GM18520 (cell line): Measurements from ENCODE around the gene DHCR24.

Experiments used
- ATAC-seq: cut with Tn5 transposase; IDR thresholded peaks from one replicate; pipeline ENCODE4 v1.9.1; 2021; ENCODE audit not compliant: unreplicated experiment

DHCR24 gene

GRCh38 chr1:54846716-54847284, 40.2 kb downstream of the DHCR24 start:
- ATAC-seq, result no peak

DNA sequence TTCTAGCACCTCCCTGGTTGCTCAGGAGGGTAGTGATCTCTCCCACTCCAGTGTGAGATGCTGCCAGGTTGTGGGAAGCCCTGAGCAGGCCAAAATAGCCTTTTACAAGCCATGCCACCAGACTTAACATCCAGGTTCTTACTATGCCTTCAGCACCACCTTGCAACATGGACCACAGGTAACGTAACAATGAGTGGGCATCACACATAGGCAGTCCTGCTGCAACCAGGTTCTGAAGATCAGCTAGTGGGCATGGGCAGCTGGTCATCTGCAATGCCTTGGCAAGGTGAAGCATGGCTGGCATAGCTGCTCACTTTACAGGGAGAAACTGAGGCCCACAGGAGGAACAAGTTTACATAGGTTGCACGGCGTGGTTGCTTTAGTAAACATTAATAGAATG, 40.7 kb downstream of the DHCR24 start:
- ATAC-seq, result no peak

GRCh38 chr1:54845772-54846171, 41.2 kb downstream of the DHCR24 start:
- ATAC-seq, result no peak

GRCh38 chr1:54844564-54844963, 42.4 kb downstream of the DHCR24 start:
- no peak for ATAC-seq

DNA sequence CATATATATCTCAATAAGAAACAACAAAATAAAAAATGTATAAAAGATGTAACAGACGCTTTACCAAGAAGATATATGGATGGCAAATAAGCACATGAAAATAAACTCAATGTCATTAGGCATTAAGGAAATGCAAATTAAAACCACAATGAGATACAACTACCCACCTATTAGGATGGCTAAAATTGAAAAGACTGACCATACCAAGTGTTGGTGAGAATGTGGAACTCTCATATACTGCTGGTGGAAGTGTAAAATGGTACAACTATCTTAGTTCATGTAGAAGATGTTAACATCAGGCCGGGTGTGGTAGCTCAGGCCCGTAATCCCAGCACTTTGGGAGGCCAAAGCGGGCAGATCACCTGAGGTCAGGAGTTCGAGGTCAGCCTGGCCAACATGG, 43.5 kb downstream of the DHCR24 start:
- ATAC-seq, result no peak

GRCh38 chr1:54842963-54843362, 44.0 kb downstream of the DHCR24 start:
- no peak for ATAC-seq

DNA sequence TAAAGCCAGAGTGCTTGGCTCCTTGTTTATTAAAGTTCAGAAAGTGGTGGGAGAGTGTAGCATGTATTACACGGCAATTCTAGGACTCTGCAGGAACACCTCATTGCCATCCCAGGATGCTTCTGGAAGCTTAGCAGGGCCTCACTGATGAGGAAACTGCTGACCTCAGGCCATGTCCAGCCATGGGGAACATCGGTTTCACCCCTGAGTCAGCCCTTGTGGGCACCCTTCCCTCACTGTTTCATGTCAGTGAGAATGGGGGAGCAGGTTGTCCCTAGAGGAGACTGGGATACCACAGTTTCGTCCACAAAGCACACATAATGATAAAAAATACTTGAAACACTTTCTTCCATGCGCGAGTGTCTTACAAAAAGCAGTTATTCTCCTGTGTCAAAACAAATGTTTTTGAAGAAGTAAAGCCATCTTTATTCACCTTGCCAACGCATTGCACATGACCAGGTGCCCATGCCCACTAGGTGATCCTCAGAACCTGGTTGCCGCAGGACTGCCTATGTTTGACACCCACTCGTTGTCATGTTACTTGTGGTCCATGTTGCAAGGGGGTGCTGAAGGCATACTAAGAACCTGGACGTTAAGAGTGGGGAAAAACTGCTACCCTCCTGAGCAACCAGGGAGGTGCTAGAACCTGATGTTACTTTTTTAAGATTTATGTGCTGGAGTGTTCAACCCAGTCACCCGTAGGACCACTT, 44.6 kb downstream of the DHCR24 start:
- ATAC-seq, result no peak

GRCh38 chr1:54839824-54840223, 47.2 kb downstream of the DHCR24 start:
- no peak for ATAC-seq

GRCh38 chr1:54838565-54839180, 48.3 kb downstream of the DHCR24 start:
- ATAC-seq, result no peak

DNA sequence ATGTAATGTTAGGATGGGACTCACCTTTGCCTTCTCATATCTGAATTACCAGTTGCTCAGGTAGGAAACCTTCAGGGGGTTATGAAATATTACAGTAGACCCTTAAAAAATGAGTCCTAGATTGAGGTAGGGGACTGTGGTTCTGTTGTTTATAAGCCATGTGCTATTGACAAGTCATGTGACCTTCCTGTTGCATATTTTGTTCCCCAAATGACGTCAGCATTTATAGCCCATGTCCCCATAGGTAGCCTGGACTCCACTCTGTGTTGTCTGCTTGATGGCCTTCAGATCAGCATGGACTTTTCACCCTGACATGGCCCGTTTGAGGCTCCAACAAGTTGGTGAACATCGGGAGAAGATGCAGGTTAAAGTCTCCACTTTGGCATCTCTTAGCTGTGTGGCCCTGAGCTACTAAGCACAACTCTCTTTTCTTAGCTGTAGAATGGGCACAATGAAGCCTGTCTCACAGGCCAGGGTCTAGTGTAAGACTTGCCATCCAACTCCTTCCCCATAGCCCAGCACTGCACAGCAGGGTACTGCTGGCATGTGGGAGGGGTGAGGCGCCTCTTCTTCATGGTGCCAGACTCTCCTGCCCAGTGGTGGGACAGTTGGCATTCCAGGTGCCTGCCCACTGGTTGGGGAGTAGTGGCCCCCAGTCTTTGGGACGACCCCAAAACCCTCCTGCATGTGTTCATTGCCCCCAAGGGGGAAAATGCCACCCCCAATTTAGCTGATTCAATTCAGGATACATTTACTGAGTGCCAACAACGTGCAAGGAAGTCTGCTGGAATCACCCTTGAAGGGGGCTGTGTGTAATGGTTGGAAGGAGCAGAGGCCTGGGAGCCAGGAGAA, 49.8 kb downstream of the DHCR24 start:
- no peak for ATAC-seq

- ATAC-seq, result no peak
Measured at GRCh38 chr1:54836594-54836993, 50.4 kb downstream of the DHCR24 start.

GRCh38 chr1:54835970-54836369, 51.0 kb downstream of the DHCR24 start:
- ATAC-seq, result no peak

DNA sequence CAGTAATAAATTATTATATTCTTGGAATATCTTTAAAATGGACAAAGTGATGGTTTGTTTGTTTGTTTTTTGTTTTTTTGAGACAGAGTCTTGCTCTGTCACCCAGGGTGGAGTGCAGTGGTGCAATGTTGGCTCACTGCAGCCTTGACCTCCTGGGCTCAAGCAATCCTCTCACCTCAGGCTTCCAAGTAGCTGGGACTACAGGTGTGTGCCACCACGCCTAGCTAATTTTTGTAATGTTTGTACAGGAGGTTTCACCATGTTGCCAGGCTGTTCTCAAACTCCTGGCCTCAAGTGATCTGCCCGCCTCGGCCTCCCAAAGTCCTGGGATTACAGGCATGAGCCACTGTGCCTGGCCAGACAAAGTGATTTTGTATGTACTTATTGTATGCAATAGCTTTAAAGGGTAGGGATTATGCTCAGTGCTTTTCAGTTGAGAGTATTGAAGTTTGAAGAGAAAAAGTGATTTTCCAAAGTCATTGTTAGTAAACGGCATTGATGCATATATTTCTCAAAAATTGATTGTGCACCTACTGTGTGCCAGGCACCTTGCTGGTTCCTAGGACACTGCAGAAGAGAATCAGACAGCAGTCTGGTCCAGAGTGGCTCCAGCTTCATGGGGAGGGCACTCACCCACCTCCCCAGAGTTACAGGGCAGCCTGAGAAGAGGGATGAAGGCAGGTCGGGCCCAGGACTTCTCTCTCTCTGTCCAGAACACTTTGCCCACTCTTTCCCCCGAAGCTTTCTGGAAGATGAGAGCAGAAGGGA, 51.7 kb downstream of the DHCR24 start:
- ATAC-seq, result no peak

- no peak for ATAC-seq
Measured at GRCh38 chr1:54834007-54834541, 52.9 kb downstream of the DHCR24 start.

GRCh38 chr1:54833121-54833520, 53.9 kb downstream of the DHCR24 start:
- ATAC-seq, result no peak

GRCh38 chr1:54826226-54826816, 60.7 kb downstream of the DHCR24 start:
- no peak for ATAC-seq

DNA sequence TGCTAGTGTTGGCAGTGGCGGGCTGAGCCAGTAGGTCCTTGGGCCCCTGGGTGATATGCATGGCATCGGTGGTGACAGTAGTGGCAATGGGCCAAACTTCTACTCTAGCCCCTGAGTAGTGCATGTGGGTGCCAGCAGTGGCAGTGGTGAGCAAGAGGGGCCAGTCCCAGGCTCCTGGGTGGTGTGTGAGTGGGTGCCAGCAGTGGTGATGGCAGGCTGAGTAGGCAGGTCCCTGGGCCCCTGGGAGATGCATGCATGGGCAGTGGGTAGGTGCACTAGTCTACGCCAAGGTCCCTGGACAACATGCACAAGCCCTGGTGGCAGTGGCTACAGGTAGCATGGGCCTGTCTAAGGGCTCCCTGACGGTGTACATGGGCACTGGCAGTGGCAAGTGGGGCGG, 61.3 kb downstream of the DHCR24 start:
- ATAC-seq, result no peak

GRCh38 chr1:54823670-54824069, 63.3 kb downstream of the DHCR24 start:
- ATAC-seq, result no peak

GRCh38 chr1:54819733-54820132, 67.3 kb downstream of the DHCR24 start:
- ATAC-seq, result no peak

- ATAC-seq, result no peak
Measured at GRCh38 chr1:54819195-54819536, 67.8 kb downstream of the DHCR24 start.
